Activated CD4-positive, alpha-beta T cell treated with anti-CD3 and anti-CD28 coated beads, Interleukin-2, Interleukin-6, amounts not matched to agents 100 ng/mL and 50 ng/mL, durations not matched to agents 16 hours and 8 hours (primary cell): Measurements from ENCODE around the gene HK1.
A peak's percentile ranks its signal among the peaks of the same experiment; 100 is the strongest.
"Not testable (repeated sequence)": the region's sequence is repeated elsewhere in the genome, so short reads cannot be mapped to it uniquely, and the experiment has no call there.

Experiments used
- DNase-seq: peaks from one replicate; pipeline ENCODE4 v3.0.0-alpha.2; 2020

HK1 gene

DNA sequence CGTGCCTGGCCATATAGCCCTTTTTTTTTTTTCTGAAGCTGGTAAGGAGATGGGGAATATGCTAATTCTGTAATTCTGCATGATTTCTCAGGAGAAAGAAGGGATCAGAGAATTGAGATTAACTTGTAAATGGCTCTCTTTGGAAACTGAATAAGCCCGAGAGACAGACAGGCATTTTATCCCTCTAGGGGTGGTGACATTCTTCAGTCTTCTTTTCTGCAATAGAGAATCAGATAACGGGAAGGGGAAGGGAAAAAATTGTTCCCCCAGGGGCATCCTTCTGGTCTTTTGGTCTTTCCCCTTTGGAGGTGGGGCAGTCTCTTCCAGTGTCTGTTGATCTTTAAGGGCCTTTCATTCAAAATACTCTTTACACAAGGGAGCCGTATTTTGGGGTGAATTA, 34.2 kb downstream of the HK1 start:
- no peak for DNase-seq

DNA sequence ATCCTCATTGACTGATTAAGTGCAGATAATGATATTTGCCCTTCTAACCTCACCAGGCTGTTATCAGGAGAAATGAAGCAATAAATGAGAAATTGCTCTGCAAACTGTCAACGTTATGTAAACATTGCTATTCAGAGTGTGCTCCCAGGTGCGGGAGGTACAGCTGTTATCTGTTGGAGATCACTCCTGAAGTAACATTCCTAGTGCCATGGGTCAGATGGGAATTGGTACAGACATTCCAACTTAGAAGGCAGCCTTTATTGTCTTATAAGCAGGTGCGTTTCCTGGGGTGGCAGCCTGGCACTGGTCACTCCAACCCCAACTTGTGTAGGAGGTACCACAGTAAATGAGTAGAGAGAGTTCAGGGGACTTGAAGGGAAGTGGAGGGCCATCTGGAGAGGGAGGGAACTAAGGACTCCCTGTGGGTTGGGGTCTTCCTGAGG, 36.8 kb downstream of the HK1 start:
- no peak for DNase-seq

DNA sequence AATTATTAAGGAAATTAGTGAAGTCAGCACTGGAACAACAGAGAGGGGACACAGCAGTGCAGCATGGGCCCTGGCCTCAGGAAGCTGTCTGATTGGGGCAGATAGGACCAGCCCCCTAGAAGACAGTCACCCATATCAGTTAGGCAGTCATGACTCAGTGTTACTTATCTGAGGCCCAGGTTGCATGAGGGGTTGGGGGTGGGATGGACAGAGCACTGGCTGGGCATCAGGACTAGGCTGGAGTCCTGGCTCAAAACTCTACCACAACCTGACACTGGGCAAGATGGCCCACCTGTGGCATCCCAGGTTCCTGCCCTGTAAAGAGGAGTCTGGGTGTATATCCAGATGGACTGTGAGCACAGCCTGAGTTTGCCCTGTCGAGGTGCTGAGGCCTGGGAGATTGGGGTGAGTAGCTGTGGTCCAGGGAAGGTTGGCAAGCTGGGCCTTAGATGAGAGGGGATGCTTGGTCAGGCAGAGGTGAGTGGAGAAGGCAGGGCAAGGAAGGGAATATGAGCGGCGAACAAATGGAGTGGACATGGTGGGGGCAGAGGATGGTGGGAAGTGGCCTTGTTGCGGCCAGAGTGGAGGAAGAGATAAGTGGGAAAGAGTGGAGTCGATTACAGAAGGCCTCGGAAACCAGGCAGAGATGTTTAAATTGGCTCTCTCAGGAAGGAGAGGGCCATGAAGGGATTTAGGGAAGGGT, 37.5 kb downstream of the HK1 start:
- DNase-seq = no peak

DNA sequence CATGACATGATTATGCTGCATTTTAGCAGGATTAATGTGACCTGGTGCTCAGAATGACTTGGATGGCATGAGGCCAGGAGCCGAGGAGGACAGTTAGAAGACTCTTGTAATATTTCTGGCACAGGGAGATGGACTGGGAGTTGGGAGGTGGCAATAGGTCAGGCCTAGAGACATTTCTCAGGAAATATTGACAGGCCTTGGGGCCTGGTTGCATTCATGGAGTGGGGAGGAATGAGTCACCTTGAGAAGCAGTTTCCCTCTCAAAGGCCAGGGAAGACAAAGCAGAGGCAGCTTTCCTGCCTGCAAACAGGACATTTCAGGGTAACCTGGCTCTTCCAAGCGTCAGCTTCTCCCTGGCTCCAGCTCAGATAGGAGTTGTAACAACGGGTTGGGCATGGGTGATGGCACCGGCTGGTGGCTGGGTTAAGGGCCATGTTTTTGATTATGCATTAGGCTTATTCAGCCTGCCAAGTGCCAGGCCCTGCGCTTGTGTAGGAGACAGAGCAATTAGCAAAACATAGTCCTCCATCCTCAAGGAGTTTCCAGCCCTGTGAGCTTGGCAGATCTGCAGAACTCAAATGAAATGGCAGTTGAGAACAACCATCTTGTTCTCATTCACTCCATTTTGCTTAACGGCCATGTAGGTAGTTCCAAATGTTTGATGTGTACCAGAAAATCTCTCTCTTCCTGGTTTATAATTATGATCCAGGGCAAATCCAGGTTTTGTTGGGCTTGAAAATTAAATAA, 38.2 kb downstream of the HK1 start:
- DNase-seq = no peak

DNA sequence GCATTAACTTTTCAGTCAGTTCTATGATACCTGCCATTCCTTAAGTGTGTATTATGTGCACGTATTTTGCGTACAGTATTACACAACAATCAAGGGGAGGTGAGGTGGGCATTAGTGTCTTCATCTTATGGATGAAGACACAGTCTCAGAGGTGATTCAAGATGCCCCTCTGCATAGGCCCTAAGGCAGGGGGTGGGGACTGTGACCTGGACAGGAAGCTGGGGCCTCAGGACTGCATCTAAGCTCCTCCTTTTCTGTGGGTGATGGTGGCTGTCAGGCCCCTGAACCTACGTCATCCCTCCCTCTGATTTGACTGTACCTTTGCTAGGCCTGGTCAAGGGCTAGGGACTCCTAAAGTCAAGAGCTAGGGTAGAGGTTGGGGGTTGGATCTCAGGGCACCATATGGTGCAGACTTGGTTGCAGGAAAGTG, 38.9 kb downstream of the HK1 start:
- peak; percentile 71 for DNase-seq

DNA sequence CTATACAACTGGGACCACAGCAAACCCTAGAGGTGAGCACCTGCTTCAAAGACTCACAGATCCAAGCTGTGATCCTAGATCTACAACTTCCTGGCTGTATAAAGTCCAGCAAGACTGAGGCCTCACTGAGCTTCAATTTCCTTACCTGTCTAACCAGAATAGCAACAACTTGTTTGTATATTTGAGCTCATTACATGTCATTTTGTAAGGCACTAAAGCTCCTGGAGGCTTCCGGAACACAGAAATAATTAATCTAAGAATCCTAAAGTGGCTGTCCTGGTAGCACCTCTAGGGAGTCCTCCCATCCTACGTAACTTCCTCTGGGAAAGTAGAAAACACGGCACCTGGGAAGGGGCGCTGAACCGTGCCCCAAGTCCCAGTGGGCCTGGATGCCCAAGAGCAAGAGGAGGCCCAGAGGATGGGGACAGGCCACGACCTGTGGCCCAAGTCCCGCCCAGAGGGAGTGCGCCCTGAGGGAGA, 39.4 kb downstream of the HK1 start:
- no peak for DNase-seq

DNA sequence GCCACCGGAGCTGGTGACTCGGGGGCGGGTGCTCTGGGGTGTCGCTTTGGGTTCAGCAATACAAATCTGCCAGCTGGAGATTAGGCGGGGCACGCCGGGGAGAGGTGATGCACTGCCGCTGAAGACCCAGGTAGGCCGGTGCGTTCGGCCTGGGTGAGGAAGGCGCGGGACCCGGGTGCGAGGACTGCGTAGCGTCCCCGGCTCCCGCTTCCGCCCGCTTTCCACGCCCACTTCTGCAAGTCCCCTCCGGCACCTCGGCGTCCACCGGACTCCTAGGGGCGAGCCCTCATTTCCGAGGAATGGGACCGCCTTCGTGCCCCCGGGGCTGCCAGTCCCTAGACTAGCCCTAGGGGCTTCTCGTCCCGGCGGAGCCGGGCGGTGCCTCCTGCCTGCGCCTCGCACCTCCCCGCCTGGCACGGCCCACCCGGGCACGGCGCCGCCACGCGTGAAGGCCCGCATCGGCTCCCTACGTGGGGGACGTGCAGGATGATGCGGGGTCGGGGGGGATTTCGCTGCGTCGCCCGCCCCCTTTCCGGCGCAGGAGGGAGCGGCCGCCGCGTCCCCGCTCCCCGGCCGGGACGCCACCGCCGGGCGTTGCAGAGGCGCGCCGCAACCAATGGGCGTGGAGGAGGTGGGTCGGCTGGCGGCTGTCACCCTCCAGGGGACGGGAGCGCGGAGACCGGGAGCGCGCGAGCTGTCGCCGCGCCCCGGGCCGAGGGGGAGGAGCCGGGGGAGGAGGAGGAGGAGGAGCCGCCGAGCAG, 40.0 kb downstream of the HK1 start:
- peak; percentile 96 for DNase-seq

DNA sequence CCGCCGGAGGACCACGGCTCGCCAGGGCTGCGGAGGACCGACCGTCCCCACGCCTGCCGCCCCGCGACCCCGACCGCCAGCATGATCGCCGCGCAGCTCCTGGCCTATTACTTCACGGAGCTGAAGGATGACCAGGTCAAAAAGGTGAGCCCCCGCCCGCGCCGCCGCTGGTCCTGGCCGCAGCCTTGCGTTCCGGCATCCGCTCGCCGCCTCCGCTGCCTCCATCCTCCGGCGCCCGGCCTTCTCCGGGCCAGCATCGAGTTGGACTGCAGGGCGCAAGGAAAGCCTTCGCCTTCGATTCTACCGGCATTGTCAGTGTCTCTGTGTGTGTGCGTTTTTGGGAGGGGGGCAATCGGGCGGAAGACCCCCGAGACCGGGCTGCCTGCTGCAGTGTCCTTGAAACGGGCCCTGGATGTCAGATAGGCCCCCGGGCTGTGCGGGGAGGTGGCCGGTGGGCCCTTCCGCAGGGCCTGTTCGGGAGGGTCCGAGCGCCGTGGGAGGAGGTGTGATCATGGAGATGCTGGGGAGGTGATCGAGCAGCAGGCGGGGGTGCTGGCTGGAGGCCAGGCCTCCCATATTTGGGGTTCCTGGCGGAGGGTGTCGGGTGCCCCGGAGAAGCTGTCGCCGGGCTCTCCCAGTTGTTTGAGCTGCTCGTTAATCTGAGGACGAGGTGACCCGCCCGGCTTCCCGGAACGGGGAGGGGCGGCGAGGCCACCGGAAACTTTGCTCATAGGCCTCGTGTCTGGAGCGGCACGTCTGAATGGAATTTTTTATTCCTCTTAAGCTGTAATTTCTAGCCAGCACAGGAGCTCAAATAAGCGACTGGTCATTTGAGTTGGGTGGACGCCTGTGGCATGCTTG, 40.8 kb downstream of the HK1 start:
- peak; percentile 83 for DNase-seq

DNA sequence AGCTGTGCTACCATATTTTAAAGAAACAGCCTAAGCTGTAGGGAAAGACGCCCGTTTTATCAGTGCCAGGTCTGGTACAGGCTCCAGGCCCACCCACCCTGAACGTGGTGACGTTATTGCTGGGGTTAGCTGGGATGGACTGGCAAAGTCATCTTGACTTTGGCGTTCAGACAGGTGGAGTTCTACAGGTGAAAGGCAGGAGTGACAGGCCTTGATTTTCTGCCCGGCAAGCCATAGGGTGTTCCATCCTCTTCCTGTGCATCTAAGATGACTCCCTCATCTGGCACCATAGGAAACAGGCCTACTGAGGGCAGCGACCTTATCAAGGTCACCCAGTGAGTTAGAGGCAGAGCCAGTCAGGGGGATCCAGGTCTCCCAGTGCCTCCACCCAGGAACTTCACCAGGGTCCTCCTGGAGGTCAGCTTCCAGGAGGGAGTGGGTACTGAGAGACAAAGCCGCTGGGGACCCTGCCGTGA, 41.6 kb downstream of the HK1 start:
- peak; percentile 28 for DNase-seq

DNA sequence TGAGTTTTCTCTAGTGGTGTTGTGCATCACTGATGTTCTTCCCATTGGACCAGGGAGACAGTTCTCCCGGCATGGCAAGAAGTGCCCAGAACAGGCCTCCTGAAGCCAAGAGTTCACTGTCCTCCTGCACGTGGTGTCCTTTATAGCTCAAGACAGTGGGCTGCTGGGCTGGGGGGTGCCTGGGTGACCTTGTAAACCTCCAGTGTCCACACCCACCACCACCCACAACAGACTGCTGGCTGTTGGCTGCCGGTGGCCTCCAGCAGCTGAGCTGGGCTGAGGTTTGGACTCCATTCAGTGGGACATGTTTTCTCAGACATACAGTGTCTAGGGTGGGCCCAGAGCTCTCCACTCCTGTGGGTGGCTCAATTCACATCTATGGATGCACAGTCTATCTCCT, 42.2 kb downstream of the HK1 start:
- no peak for DNase-seq

DNA sequence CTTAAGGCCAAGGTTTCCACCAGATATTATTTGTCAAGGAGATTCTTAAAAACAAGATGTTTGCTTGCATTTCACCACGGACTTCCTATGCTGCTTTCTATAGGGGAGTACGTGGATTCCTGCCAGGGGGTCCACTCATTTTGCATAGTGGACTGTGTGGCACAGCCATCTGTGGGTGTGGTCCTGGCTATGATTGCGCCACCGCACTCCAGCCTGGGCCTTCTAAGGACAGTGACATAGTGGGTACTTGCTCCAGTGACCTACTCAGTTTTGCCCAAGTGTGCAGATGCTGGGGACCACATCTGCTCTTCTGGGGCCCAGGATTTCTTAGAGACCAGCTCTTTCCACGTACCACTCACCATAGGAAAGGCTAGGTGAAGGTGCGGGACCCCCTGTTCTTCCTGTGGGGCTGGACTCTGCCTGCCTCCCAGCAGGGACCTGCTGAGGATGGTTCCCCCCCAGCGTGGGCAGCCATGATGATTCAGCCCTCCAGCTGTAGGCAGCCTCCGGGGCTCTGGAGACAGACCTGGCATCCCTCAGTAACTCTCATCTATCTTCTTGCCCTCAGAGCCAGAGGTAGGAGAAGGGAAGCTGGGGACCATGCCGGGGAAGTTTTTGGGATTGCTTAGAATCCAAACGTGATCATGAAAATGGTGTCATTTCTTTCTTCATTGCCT, 42.9 kb downstream of the HK1 start:
- no peak for DNase-seq

DNA sequence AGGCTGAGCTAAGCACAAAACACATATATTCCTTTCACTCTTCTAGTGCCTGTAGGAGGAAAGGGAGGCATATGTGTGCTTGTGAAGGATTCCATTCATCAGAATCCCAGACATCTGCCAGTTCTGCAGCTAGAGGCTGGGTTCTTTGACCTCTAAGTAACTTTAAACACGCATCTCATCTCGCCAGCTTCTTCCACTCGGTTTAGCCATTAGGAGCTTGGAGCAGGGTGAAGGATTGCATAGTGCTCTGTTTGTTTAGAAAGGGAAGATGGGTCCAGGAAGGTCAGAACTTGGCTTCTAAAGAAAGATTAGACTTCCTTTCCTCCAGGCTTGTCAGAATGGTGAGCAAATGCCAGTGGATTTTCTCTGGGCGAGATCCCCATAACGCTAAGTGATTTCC, 43.6 kb downstream of the HK1 start:
- no peak for DNase-seq

DNA sequence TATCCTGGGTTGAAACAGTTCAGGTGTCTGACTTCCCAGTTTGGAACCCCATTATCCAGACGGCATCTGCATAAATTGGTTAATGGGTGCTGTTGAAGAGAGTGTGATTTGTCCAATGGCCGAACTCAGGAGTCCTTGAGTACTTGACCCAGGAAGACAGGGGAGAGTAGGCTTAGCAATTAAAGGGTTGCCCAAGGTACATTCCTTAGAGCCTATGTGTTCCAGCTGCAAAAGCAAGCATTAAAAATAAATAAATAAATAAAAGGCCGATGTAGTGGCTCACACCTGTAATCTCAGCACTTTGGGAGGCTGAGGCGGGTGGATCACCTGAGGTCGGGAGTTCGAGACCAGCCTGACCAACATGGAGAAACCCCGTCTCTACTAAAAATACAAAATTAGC, 44.0 kb downstream of the HK1 start:
- not testable (repeated sequence) for DNase-seq

DNA sequence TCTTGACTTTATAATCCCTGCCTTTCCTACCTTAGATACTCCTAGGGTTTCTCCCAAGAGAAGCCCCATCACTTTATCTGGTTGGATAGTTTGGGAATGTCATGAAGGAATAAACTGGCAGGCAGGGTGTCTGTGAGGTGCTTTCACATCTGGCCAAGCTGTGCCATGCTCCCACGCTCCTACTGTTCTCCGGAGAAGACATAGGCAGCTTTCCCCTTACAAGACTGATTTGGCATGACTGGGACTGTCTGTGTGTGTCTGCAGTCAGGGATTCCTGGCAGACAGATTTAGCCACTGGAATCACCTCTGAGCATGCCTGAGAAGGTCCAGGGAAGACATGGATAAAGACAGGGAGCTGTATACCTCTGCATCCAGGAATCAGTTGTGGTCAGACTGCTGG, 45.3 kb downstream of the HK1 start:
- DNase-seq = no peak

DNA sequence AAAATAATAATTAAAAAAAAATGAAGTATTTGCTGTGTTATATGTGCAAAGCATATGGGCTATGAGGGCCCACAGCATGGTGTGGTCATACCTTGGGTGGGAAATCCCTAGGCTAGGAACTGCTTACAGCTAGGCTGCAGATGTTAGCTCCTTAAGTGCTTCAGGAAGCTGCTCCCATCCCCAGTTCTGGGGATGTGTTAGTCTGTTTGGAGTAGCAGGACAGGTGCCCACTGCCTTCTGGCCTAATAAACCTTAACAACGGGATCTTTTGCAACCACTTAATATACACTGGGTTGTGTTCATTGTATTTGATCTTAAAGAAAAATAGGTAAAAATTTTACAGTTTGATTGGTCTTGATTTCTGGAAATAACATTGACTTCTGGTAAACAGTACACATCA, 46.3 kb downstream of the HK1 start:
- DNase-seq = no peak

DNA sequence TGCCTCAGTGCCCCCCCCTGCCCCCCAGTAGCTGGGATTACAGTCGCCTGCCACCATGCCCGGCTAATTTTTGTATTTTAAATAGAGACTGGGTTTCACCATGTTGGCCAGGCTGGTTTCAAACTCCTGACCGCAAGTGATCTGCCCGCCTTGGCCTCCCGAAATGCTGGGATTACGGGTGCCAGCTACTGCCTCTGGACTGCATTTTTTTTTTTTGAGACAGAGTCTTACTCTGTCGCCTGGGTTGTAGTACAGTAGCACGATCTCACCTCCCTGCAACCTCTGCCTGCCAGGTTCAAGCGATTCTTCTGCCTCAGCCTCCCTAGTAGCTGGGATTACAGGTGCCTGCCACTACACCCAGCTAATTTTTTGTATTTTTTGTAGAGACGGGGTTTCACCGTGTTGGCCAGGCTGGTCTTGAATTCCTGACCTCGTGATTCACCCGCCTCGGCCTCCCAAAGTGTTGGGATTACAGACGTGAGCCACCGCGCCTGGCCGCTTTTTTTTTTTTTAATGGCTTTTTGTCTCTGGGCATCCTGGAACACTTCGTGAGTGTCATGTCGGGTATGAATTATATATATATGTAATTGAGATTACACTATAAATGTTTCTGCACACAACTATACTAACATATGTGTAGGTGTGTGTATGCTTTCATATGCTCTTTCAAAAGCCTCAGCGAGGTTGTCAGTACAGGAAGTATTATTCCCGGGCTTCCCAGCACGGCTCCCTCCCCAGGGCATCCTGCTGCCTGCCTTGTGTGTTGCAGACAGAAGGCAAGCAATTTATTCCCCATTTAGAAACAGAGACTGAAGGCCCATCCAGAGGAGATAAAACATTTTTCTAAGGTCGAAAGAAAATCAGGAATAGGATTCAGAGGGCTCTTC, 47.6 kb downstream of the HK1 start:
- DNase-seq = not testable (repeated sequence)

DNA sequence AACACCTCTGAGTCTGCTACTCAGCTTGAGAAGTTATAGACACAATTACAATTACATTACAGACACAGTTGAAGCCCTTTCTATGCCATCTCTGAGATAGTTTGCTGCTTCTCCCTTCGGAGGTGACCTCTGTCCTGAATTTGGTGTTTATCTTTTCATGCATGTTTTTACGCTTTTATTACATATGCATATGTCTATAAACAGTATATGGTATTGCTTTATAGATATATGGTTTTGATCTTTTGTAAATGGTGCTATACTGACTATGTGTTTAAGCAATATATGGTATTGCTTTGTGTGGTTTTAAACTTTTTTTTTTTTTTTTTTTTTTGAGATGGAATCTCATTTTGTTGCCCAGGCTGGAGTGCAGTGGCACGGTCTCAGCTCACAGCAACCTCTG, 48.4 kb downstream of the HK1 start:
- no peak for DNase-seq

DNA sequence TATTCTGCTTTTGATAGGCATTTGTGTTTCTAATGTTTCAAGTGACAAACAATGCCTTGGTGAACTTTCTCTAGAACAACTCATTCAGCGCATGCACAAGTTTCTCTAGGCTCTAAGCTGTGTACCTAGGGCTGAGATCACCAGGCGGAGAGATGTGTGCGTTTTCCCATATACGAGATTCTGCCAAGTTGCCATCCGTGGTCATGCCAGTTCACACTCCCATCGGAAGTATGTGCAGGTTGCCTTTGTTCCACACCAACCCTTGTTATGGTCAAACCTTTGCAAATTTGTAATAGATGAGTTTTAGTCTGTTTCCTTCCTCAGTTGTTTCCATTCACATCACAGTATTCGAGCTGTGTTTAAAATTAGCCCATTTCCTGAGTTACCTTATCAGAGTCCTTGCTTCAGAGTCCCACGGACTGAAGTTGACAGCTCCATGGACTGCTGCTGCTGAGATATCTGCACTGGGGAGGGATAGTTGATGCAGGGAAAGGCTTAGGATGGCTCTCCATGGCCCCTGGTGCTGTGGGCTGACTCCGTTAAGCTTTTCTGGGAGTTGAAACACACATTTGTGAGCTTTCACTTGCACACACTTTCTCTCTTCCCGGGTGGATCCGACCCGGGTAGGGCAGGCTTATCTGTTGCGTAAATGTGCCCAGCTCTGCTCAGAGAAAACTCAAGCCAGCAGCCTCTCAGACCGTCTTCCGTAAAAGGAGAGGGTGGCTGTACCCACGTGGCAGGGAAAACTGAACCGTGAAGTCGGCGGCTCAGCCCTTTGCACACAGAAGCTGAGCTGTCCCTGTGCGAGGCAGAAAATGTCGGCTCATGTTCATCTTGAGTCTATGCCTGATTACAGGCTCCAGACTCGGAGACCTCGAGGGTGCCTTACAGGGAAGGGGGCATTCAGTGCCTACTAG, 49.4 kb downstream of the HK1 start:
- peak; percentile 58 for DNase-seq

DNA sequence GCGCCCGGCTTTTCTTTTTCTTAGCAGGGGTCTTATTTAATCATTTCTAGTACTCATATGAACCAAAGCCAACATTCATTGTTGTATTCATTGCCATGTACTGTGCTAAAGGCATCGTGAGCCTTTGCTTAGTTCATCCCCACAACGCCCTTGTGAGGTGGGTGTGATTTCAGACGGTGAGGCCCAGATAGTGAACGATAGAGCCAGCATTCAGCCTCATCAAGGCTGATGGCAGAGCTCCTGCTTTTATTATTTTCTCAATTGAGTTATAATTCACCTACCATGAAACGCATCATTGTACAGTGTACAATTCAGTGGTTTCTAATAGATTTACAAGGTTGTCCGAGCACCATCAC, 50.1 kb downstream of the HK1 start:
- DNase-seq = no peak

DNA sequence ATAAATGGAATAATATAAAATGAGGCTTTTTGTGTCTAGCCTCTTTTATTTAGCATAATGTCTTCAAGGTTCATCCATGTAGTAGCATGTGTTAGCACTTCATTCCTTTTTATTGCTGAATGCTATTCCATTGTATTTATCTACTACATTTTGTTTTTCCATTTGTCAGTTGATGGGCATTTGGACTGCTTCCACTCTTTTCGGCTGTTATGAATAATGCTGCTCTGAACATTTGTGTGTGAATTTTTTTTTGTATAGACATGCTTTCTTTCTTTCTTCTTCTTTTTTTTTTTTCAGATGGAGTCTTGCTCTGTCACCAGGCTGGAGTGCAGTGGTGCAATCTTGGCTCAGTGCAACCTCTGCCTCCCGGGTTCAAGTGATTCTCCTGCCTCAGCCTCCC, 50.6 kb downstream of the HK1 start:
- not testable (repeated sequence) for DNase-seq
